HT-29 (cell line): ENCODE measurements around the gene TP63. TPM values are rescaled to one million over a fixed set of nuclear protein-coding genes. Genes with fewer than 3 reads are reported as not detected.

Experiments used
- DNase-seq: peaks from one replicate; pipeline ENCODE4 v3.0.0-alpha.2; 2015; ENCODE audit warnings: low spot score
- small RNA-seq: library from RNA; depleted of rRNA; stranded (forward); fragments of <200 nt; gene quantifications from one replicate; pipeline ENCODE3, GENCODE V24; 2014
- total RNA-seq: library from RNA; depleted of rRNA; stranded (reverse); fragments of >200 nt; shearing (Covaris generic); gene quantifications from 2 replicates; pipeline ENCODE4 v1.2.3, GENCODE V29; 2014

The TP63 gene
- total RNA-seq, 1 experiment from 2014 or later, result not detected

DNA sequence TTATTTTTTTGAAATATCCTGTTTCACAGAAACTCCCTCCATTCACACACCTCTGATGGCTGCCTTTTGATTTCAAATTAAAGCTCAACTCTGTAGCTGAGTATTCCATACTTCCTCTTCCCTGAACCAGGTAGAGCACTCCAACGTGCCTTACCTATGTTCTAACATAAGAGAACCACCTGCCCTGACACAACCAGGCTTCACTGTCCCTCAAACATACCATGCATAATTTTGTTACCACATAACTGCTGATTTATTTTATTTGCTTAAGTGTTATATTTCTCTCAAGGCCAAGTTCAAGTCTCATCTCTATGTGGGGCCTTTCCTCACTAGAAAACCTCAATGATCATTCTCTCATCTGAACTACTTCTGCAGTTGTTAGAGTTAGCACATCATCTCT lies 279.8 kb downstream of the TP63 start:
- no peak for DNase-seq

DNA sequence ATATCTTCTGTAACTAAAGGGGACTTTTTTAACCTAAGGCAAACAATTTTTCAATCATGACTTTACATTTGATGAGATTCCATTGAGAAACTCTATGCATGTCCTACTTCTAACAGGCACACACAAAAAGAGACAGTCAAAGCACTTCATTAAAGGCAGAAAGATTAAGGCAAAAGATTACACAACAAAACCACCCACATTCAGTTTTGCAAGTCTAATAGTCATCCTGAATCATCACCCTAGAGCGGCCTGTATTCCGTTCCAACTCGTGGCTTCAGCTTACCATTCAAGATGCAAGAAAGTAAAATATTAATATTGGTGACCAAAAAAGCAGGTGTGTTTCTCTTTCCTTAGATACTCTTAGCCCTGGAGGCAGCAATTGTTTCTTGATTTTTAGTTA lies 283.6 kb downstream of the TP63 start:
- DNase-seq, result no peak

DNA sequence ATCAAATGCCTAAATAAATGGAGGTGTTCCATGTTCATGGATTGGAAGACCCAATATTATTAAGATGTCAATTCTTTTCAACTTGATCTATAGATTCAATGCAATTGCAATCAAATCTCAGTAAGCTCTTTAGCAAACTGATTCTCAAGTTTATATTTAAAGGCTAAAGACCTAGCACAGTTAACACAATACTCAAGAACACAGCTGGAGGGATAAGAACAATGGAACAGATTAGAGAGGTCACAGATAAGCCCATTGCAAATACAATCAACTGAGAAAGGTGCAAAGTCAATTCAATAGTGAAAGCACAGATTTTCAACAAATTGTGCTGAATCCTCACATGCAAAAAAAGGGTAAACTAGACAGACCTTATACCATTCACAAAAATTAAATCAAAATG lies 290.6 kb downstream of the TP63 start:
- DNase-seq, result no peak

DNA sequence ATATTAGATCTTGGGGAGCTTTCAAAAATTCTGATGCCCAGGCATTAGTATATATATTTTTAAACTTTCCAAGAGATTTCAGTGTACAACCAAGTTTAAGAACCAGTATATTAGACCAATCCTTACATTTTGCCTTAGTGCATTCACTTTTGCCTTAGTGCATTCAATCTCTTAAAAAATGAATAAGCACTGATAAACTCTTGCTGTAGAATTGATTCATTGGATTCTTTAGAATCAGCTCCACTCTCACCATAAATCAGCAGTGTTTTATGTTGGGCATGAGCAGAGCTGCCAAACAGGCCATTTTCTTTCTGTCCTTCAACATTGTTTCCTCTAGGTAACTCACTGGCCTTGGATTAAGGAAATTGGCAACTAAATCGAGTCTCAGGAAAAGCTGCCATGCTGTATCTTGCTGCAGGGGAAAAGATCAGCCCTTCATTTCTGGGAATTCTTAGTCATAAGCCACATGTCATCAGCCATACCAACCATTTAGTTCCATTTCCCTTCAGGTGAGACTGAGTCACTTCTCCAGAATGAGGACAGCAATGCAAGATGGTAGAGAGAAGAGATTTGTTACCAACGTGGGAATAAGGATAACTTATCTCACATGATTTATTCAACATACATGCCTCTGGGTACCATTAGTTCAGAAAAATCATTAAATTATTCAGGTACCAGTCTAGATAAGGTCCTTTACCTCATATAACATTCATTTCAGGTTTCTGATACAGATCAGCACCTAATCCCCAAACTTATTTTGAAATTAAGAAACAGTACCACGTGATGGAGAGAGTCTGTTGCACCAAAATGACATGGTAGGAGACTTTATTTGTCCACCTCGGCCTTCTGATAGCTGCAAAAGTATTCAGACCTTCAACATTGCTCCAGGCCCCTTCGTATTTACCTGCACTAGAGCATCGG lies 297.0 kb downstream of the TP63 start:
- no peak for DNase-seq

DNA sequence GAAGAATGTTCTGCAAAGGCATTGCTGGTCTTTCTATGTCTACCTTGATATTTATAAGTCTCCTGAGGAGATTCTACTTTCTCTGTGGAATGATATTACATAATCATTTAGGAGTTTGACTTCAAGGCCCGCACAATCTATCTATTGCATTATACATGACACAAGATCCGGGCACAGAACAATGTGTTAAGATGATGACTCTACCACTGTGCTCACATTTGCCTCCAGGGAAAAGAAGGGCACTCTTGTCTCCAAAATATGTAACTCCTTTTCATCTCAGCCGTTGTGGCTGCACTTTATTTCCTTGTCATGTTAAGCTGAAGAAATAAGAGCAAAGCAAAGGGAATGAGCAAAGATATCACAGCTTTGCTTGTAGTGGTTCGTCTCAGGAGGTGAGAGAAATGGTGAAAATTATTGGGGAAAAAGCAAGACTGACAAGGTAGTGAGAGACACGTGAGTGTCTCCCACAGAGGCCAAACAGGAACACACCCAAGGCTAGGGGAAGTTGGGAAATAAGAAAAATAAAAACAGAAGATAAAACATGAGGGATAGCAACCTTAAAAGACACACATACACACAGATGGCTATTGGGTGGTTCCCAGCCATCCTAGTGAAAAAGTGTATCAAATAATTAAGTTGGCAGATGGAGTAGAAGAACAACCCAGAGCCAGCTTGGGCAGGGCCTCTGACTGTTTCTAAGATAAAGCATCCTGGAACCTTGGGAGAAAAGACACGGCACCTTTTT lies 305.2 kb downstream of the TP63 start:
- no peak for DNase-seq

DNA sequence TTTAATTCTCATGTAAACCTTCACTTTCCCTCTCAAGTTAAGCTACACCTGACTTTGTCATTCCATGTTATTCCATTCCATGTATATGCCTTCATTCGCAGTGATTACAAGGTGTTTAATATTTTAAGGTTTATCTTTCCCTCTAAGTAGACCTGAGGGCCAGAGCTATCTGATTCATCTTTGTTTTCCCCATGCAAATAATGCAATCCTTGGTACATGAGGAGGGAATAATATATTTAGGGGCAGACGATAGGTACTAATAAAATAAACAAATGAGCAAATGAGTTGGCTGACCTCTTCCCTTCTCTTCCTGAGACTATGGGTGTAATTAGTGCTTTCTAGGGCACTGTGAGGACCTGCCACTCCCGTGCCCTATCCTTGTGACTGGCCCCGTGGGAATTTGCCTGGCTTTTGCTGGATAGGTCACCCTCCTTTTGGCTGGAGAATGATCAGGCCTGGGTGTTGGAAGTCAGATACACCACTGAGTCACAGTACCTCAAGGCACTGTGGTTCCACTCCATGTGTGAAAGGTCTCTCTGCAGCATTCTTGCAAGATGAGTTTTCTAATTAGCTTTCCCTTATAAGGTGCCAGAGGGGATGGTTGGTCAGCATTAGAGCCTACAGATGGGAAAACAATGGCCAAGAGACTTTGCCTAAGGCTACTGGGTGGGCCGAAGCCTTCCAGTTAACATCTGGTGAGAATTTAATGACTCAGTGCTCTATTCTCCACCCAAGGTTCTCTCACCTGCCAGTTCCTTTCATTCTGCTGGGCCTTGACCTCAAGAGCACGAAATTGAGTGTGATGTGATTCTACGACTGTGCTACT lies 306.3 kb downstream of the TP63 start:
- peak; percentile 30 for DNase-seq

DNA sequence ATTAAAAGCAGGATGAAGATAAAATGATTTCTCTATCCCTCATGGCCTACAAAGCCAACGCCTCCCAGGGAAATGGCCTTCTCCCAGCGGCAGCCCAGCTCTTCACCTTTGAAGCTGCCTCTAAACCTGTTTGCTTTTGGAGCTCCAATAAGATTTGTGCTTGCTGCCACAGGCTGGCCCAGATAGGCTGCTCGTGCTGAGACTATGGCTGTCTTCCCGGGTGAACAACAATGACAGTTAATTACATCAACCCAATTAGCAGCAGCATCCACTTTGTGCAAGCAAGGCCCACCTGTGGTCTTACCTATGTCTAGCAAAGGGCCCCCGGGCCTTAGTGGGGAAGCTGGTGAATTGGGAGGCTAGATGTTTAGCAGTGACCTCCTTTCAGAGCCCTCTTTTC lies 309.9 kb downstream of the TP63 start:
- DNase-seq, result no peak

DNA sequence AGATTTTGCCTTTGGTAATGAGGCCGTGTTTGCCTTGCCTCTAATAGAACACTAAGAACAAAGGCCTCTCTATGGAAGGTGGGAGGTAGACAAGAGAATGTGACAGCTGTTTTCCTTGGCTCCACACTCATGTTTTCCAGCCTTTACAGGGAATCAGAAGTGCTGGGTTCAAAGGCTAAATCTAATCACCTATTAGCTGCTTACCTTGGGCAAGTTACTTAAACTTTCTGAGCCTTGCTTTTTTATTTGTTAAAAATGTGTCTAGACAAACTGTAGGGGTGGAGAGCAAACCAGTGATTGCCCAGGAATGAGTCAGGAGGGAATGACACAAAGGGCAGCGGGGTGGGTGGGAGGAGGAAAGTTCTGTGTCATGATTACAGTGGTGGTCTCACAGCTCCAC lies 310.5 kb downstream of the TP63 start:
- DNase-seq, result peak; percentile 75

DNA sequence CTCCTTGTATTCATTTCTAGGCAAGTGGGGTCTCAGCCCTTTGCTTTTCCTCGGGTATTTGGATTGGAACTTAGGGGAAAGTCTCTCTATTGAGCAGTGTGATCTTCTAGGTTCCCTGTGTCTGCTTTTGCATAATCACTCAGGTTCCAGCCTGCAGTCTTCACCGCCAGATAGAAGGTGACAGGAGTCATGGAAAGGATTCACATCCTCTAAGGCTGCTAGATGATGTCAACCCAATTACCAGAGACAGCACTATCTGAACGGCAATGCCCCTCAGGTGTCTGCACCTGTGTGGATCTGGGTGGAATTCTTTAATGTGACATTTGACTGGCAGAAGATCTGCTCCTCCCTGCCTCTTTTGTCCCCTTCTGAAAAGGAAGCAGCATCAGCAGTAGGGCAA lies 311.8 kb downstream of the TP63 start:
- no peak for DNase-seq

DNA sequence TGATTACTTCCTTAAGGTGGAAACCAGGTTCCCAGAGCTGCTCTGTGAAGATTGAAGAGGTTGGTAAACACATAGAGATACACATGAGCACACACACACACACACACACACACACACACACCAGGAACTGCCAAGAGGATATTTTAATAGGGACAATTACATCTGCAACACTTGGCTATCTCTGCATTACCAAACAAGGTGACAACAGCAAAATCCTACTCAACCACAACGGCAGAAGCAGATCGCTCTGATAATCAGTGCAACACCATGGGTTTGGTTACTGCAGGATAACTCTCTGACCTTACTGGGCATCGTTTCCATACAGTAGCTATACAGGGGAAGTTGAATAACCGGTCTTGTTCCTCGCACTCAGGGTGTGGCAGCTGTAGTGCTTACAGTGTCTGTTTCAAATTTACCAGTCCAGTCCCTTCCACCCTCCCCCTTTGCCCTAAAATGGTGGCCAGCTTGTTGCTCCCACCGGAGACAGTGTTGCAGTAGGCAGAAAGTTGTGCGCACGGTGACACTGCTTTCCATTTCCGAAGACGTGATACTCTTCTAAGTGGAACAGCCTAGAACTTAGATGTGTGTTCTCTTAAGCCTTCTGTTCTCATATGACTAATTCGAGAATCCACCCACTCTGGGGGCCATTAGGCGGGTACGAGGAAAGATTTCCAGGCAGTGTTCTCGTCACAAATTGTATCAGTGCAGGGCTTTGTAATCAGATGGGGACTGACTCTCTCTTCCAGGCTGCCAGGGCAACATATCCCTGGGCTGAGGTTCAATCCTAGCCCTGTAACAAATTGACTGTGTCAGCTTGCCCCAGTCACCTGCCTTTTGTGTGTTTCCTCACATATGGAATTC lies 313.3 kb downstream of the TP63 start:
- peak; percentile 91 for DNase-seq

DNA sequence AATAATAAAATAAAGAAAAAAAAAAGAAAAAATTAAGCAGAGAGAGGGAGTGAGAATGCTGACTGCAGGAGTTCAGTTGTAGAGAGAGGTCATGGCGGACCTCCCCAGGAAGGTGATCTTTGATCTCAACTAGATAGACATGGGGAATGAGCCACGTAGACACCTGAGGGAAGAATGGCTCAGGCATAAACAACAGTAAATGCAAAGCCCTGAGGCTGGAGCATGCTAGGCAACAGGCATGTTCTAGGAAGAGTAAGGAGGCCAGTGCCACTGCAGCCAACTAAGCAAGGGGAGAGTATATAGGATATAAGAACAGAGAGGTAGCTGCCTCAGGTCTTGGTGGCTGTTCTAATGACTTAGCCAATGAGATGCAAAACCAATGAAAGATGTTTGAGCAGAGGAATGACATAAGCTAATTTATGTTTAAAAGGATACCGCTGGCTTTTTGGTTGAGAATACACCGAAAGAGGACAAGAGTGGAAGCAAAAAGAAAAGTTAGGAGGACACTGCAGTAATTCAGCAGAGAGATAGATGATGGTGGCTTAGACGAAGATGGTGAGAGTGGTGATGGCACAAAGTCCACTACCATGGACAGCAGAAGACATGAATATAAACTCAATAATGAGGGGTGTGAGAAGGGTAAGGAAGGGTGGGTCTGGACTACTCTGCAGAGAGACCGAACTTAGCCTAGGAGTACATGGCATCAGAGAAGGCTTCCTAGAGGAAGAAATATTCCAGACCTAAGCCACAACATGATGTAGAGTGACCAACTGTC lies 314.9 kb downstream of the TP63 start:
- DNase-seq, result no peak

Small RNA genes within 50 kb of the gene (small RNA-seq; reads per million reads assigned to genes)
- gene AC078809.1 (not detected), gene MIR944 (not detected)
